ENCODE results near the gene ASTN1. TPM values are rescaled to one million over a fixed set of nuclear protein-coding genes. Genes with fewer than 3 reads are reported as not detected.

The ASTN1 gene
- total RNA-seq, 2 experiments from 2014 or later = not detected

DNA sequence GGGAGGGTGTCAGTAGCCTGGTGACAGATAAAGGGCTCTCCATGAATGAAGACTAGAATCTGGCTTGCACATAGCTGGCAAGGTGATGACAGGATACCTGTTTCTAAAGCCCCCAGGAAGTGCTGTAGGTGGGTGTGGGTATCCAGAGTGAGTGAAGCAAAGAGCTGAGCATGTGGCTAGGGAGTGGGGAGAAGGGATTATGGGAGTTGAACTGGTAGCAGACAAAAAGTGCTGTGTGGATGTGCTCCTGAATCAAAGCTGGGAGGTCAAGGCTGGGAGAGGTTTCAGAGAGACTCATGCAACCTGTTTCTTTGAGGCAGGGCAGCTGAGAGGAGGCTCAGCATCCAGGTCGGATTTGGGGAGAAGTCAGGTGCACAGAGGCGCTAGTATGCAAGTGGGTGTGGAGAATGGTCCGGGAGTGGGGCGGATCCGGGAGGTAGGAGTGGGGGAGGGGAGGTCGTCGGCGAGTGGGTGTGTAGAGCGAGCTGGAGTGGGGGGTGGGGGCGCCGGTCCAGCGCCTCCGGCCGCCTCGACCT is 600 bp downstream of the ASTN1 start:
- no peaks in the 10 kb centered on the region for H3K79me2 ChIP-seq (ENCODE audit: insufficient read depth, low read depth, low read length)
- no peaks in the 10 kb centered on the region for H3K36me3 ChIP-seq (ENCODE audit: insufficient read depth, low read length)
- no peaks in the 10 kb centered on the region for H3K9me3 ChIP-seq (ENCODE audit: low read length)
- no peaks in the 10 kb centered on the region for H4K20me1 ChIP-seq (ENCODE audit: insufficient read depth, low read length)
- ChIA-PET CTCF (ENCODE audit: unreplicated experiment) (no interaction called here), POLR2A (no interaction called here)
- H3K4me2 ChIP-seq (ENCODE audit: low read length) = no peak overlapping the region
- BruUV-seq (replicated peaks) = no TSS peak
- no peak for DNase-seq (ENCODE audit: low spot score)
- no peak overlapping the region for H3K4me3 ChIP-seq (ENCODE audit: low read depth, low read length, poor library complexity, severe bottlenecking)
- intact Hi-C loops (cut with micrococcal nuclease; ENCODE audit: unreplicated experiment) = no loop called here
- H3K4me1 ChIP-seq (ENCODE audit: insufficient read depth, low read length, poor library complexity, severe bottlenecking) = no peaks in the 10 kb centered on the region
- H3K9me2 ChIP-seq (ENCODE audit: insufficient read depth, low read length) = no peaks in the 10 kb centered on the region
- TF ChIP-seq EZH2phosphoT487 (IDR thresholded peaks at IDR 0.05; ENCODE audit: borderline replicate concordance, low read depth, low read length) = no peak
- TF ChIP-seq, protein P1, sequence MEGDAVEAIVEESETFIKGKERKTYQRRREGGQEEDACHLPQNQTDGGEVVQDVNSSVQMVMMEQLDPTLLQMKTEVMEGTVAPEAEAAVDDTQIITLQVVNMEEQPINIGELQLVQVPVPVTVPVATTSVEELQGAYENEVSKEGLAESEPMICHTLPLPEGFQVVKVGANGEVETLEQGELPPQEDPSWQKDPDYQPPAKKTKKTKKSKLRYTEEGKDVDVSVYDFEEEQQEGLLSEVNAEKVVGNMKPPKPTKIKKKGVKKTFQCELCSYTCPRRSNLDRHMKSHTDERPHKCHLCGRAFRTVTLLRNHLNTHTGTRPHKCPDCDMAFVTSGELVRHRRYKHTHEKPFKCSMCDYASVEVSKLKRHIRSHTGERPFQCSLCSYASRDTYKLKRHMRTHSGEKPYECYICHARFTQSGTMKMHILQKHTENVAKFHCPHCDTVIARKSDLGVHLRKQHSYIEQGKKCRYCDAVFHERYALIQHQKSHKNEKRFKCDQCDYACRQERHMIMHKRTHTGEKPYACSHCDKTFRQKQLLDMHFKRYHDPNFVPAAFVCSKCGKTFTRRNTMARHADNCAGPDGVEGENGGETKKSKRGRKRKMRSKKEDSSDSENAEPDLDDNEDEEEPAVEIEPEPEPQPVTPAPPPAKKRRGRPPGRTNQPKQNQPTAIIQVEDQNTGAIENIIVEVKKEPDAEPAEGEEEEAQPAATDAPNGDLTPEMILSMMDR (conservative IDR thresholded peaks at IDR 0.05; ENCODE audit: low read length) = no peak
- H2AFZ ChIP-seq (ENCODE audit: low read length) = no peak overlapping the region
- no peak overlapping the region for H3K27ac ChIP-seq (ENCODE audit: low read depth, low read length, poor library complexity, severe bottlenecking)

DNA sequence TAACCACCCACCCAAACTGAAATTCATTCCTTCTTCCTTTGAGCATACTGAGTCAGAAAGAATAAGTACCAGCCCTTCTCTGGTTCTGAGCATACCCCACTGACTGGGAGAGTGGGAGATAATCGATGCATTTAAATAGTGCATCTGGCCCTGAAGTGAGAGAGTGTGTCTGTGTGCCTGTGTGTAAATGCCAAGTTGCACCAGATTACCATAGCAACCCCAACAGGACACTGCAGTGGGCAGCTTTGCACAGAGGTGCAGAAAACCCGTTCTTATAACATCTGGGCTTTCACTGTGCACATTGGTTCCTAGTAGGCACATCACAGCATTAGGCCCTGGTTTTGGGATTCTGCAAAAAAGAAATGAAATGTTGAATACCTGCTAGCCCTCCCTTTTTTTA is 2.3 kb downstream of the ASTN1 start:
- ChIA-PET CTCF (ENCODE audit: unreplicated experiment) (no interaction called here), POLR2A (interaction anchor here (0.6 kb wide), 1 partner anchor 147 kb away, joined by 3 read pairs; no protein-coding TSS in a partner anchor)
- Histone ChIP-seq H3K4me1 (ENCODE audit: insufficient read depth, low read length, poor library complexity, severe bottlenecking) (no peaks in the 10 kb centered on the region), H3K27ac (ENCODE audit: low read depth, low read length, poor library complexity, severe bottlenecking) (no peak overlapping the region), H2AFZ (ENCODE audit: low read length) (no peak overlapping the region), H3K36me3 (ENCODE audit: insufficient read depth, low read length) (no peaks in the 10 kb centered on the region), H3K4me2 (ENCODE audit: low read length) (no peak overlapping the region), H3K4me3 (ENCODE audit: low read depth, low read length, poor library complexity, severe bottlenecking) (no peak overlapping the region), H3K79me2 (ENCODE audit: insufficient read depth, low read depth, low read length) (no peaks in the 10 kb centered on the region), H3K9me3 (ENCODE audit: low read length) (no peaks in the 10 kb centered on the region), H4K20me1 (ENCODE audit: insufficient read depth, low read length) (no peaks in the 10 kb centered on the region), H3K9me2 (ENCODE audit: insufficient read depth, low read length) (no peaks in the 10 kb centered on the region)
- no TSS peak for BruUV-seq (replicated peaks)
- no peak for TF ChIP-seq EZH2phosphoT487 (IDR thresholded peaks at IDR 0.05; ENCODE audit: borderline replicate concordance, low read depth, low read length)
- TF ChIP-seq, protein P1 (conservative IDR thresholded peaks at IDR 0.05; ENCODE audit: low read length) = no peak
- DNase-seq (ENCODE audit: low spot score) = no peak
- intact Hi-C loops (cut with micrococcal nuclease; ENCODE audit: unreplicated experiment) = no loop called here

GRCh38 chr1:177146499-177146898 is 18.0 kb downstream of the ASTN1 start:
- no peaks in the 10 kb centered on the region for H3K9me3 ChIP-seq (ENCODE audit: low read length)
- no peaks in the 10 kb centered on the region for H4K20me1 ChIP-seq (ENCODE audit: insufficient read depth, low read length)
- no peaks in the 10 kb centered on the region for H3K36me3 ChIP-seq (ENCODE audit: insufficient read depth, low read length)
- POLR2A ChIA-PET = interaction anchor here (0.6 kb wide), 1 partner anchor 71 kb away, joined by 3 read pairs; no protein-coding TSS in a partner anchor
- H3K79me2 ChIP-seq (ENCODE audit: insufficient read depth, low read depth, low read length) = no peaks in the 10 kb centered on the region
- no peak for TF ChIP-seq EZH2phosphoT487 (IDR thresholded peaks at IDR 0.05; ENCODE audit: borderline replicate concordance, low read depth, low read length)
- TF ChIP-seq, protein P1 (conservative IDR thresholded peaks at IDR 0.05; ENCODE audit: low read length) = no peak
- BruUV-seq (replicated peaks) = no TSS peak
- H3K4me1 ChIP-seq (ENCODE audit: insufficient read depth, low read length, poor library complexity, severe bottlenecking) = no peaks in the 10 kb centered on the region
- no peak overlapping the region for H3K27ac ChIP-seq (ENCODE audit: low read depth, low read length, poor library complexity, severe bottlenecking)
- no peak overlapping the region for H2AFZ ChIP-seq (ENCODE audit: low read length)
- intact Hi-C loops (cut with micrococcal nuclease; ENCODE audit: unreplicated experiment) = no loop called here
- H3K9me2 ChIP-seq (ENCODE audit: insufficient read depth, low read length) = no peaks in the 10 kb centered on the region
- CTCF ChIA-PET (ENCODE audit: unreplicated experiment) = no interaction called here
- no peak for DNase-seq (ENCODE audit: low spot score)
- no peak overlapping the region for H3K4me3 ChIP-seq (ENCODE audit: low read depth, low read length, poor library complexity, severe bottlenecking)
- no peak overlapping the region for H3K4me2 ChIP-seq (ENCODE audit: low read length)

Data from OCI-LY7 (cell line).